A549 (cell line): ENCODE data around the gene IFRD2. TPM values are rescaled to one million over a fixed set of nuclear protein-coding genes. Genes with fewer than 3 reads are reported as not detected.
"Not testable (repeated sequence)": the region's sequence is repeated elsewhere in the genome, so short reads cannot be mapped to it uniquely, and the experiment has no call there.

Experiments used
- ATAC-seq, 2 experiments: fragments of 200-7000 bp in 1 of 2; fragments of >200 bp in 1 of 2; cut with Nextera tagmentation in 1 of 2; cut with Tn5 transposase in 1 of 2; 3 replicates each; pipeline versions ENCODE4 v1.8.0 to v1.9.1; 2018 to 2020; ENCODE audit warnings: mild to moderate bottlenecking in 1 of 2, moderate library complexity in 1 of 2
- CTCF ChIA-PET: fragments of 300-600 bp; sonication (Branson Sonifier 250); formaldehyde crosslinking; extraction: SDS; loops from one replicate; lab custom pipeline; 2021; ENCODE audit warnings: antibody characterized with exemption, inconsistent platforms; lab: Yijun Ruan, JAX
- POLR2A ChIA-PET: fragments of 350-600 bp; formaldehyde crosslinking; extraction: SDS; loops from one replicate; lab custom pipeline; 2021; ENCODE audit warnings: antibody characterized with exemption, inconsistent platforms; lab: Yijun Ruan, JAX
- DNase-seq, 2 experiments: peaks; one replicate each; pipeline versions ENCODE4 v3.0.0 to v3.0.0-alpha.2; 2011 to 2016; ENCODE audit warnings: low read depth in 1 of 2, low spot score in 1 of 2
- FAIRE-seq: peaks from 2 replicates; lab custom pipeline; 2011; peaks lifted over from hg19 to GRCh38; lab: Jason Lieb, UNC
- H3K27ac ChIP-seq, 2 experiments: fragments of >200 bp; sonication (Bioruptor Twin); formaldehyde crosslinking; 3 replicates each; pipeline ENCODE4 v1.5.1; 2016 to 2017
- H3K4me1 ChIP-seq: fragments of >200 bp; sonication (Bioruptor Twin); formaldehyde crosslinking; 3 replicates; pipeline ENCODE4 v1.6.1; 2016
- H3K4me2 ChIP-seq: fragments of >200 bp; sonication (Bioruptor Twin); formaldehyde crosslinking; 3 replicates; pipeline ENCODE4 v1.6.1; 2016
- H3K4me3 ChIP-seq: fragments of >200 bp; sonication (Bioruptor Twin); formaldehyde crosslinking; 3 replicates; pipeline ENCODE4 v1.5.1; 2016
- H3K9me3 ChIP-seq: fragments of >200 bp; sonication (Bioruptor Twin); formaldehyde crosslinking; 3 replicates; pipeline ENCODE4 v1.6.1; 2016
- BCL3 ChIP-seq: fragments of >200 bp; sonication (Bioruptor Twin); formaldehyde crosslinking; IDR thresholded peaks from 3 replicates; pipeline ENCODE4 v1.6.1; 2016
- CBX2 ChIP-seq: fragments of 200-600 bp; sonication (generic); IDR thresholded peaks from 2 replicates; pipeline ENCODE4 v1.6.1; 2016; ENCODE audit warnings: low read depth, mild to moderate bottlenecking, borderline replicate concordance
- CBX8 ChIP-seq: fragments of 200-600 bp; sonication (generic); IDR thresholded peaks from 2 replicates; pipeline ENCODE4 v1.6.1; 2016
- CHD4 ChIP-seq: fragments of 200-600 bp; sonication (generic); IDR thresholded peaks from 2 replicates; pipeline ENCODE4 v1.6.1; 2016; ENCODE audit warnings: antibody characterized with exemption, mild to moderate bottlenecking, borderline replicate concordance
- EHF ChIP-seq: fragments of 250-450 bp; sonication (Bioruptor Pico); IDR thresholded peaks from 2 replicates; pipeline ENCODE4 v1.5.0; 2020; ENCODE audit warnings: mild to moderate bottlenecking
- EP300 ChIP-seq, 2 experiments: fragments of >200 bp; sonication (Bioruptor Twin); formaldehyde crosslinking; IDR thresholded peaks; 2 replicates in 1 of 2; 3 replicates in 1 of 2; pipeline ENCODE4 v1.6.1; 2016 to 2017
- FOSB ChIP-seq: fragments of 250-450 bp; sonication (Bioruptor Pico); IDR thresholded peaks from 2 replicates; pipeline ENCODE4 v1.5.0; 2020; ENCODE audit warnings: mild to moderate bottlenecking, moderate library complexity
- FOSL2 ChIP-seq, 2 experiments: fragments of 450-650 bp in 1 of 2; fragments of >200 bp in 1 of 2; sonication (Bioruptor Twin) in 1 of 2; formaldehyde crosslinking; IDR thresholded peaks; 2 replicates each; pipeline versions ENCODE4 v1.5.0 to v1.6.1; 2016 to 2020; ENCODE audit warnings: mild to moderate bottlenecking in 1 of 2, moderate library complexity in 1 of 2
- FOXS1 ChIP-seq: fragments of 250-450 bp; sonication (Bioruptor Pico); IDR thresholded peaks from 2 replicates; pipeline ENCODE4 v1.5.0; 2020; ENCODE audit warnings: mild to moderate bottlenecking, moderate library complexity
- GATA3 ChIP-seq: IDR thresholded peaks from 2 replicates; pipeline ENCODE4 v1.6.1; 2012; ENCODE audit warnings: borderline replicate concordance
- HDAC2 ChIP-seq: fragments of 200-600 bp; sonication (generic); IDR thresholded peaks from 2 replicates; pipeline ENCODE4 v1.6.1; 2016
- HES2 ChIP-seq: fragments of >200 bp; sonication (Bioruptor Twin); formaldehyde crosslinking; IDR thresholded peaks from 2 replicates; pipeline ENCODE4 v1.6.1; 2016
- HOXB13 ChIP-seq: fragments of 250-450 bp; sonication (Bioruptor Pico); IDR thresholded peaks from 2 replicates; pipeline ENCODE4 v1.5.0; 2020; ENCODE audit warnings: low read depth, mild to moderate bottlenecking, moderate library complexity
- KDM5A ChIP-seq: fragments of 200-600 bp; sonication (generic); IDR thresholded peaks from 2 replicates; pipeline ENCODE4 v1.6.1; 2016; ENCODE audit warnings: antibody characterized with exemption, mild to moderate bottlenecking
- MYC ChIP-seq: IDR thresholded peaks from 2 replicates; pipeline ENCODE4 v1.6.1; 2012; ENCODE audit warnings: mild to moderate bottlenecking, inconsistent platforms, low read length, improper control_type of control experiment, borderline replicate concordance
- NPAS2 ChIP-seq: fragments of 250-450 bp; sonication (Bioruptor Pico); IDR thresholded peaks from 2 replicates; pipeline ENCODE4 v1.8.0; 2022; ENCODE audit warnings: mild to moderate bottlenecking, moderate library complexity, borderline replicate concordance
- NR3C1 ChIP-seq: fragments of >200 bp; sonication (Bioruptor Twin); formaldehyde crosslinking; IDR thresholded peaks from 3 replicates; pipeline ENCODE4 v1.6.1; 2017
- PHF8 ChIP-seq: fragments of 200-600 bp; sonication (generic); IDR thresholded peaks from 2 replicates; pipeline ENCODE4 v1.6.1; 2016; ENCODE audit warnings: low read depth, mild to moderate bottlenecking, antibody characterized with exemption, moderate library complexity, borderline replicate concordance
- POLR2A ChIP-seq: IDR thresholded peaks from 2 replicates; pipeline ENCODE4 v1.6.1; 2012; ENCODE audit warnings: mild to moderate bottlenecking, low read length
- RARB ChIP-seq: fragments of 250-450 bp; sonication (Bioruptor Pico); IDR thresholded peaks from 2 replicates; pipeline ENCODE4 v1.8.0; 2021; ENCODE audit warnings: mild to moderate bottlenecking, moderate library complexity
- RCOR1 ChIP-seq: fragments of 150-350 bp; IDR thresholded peaks from 2 replicates; pipeline ENCODE4 v1.6.1; 2014; ENCODE audit warnings: antibody characterized with exemption, low read length, low read depth
- REST ChIP-seq: fragments of 200-600 bp; sonication (generic); IDR thresholded peaks from 2 replicates; pipeline ENCODE4 v1.6.1; 2016; ENCODE audit warnings: antibody characterized with exemption, mild to moderate bottlenecking, moderate library complexity
- RNF2 ChIP-seq: fragments of 200-600 bp; sonication (generic); IDR thresholded peaks from 2 replicates; pipeline ENCODE4 v1.6.1; 2016; ENCODE audit warnings: low read depth, mild to moderate bottlenecking, antibody characterized with exemption, moderate library complexity, borderline replicate concordance
- TFCP2L1 ChIP-seq: fragments of 250-450 bp; sonication (Bioruptor Pico); IDR thresholded peaks from 2 replicates; pipeline ENCODE4 v1.5.0; 2021; ENCODE audit warnings: mild to moderate bottlenecking
- TP53 ChIP-seq: fragments of 250-450 bp; sonication (Bioruptor Pico); IDR thresholded peaks from 2 replicates; pipeline ENCODE4 v1.5.0; 2021; ENCODE audit warnings: mild to moderate bottlenecking, moderate library complexity
- ZNF302 ChIP-seq: fragments of 250-450 bp; sonication (Bioruptor Pico); IDR thresholded peaks from 2 replicates; pipeline ENCODE4 v1.9.0; 2021; ENCODE audit warnings: inconsistent platforms, mild to moderate bottlenecking, moderate library complexity
- ZSCAN20 ChIP-seq: fragments of 250-450 bp; sonication (Bioruptor Pico); IDR thresholded peaks from 2 replicates; pipeline ENCODE4 v1.8.0; 2022; ENCODE audit warnings: mild to moderate bottlenecking, moderate library complexity
- WGBS: methylation state at CpG from one replicate; pipeline ENCODE4 v1.1.6; 2017; ENCODE audit errors: missing lambda C conversion rate; 5-methylcytosine and 5-hydroxymethylcytosine counted together
- polyA plus RNA-seq, 4 experiments: library from polyadenylated mRNA; depleted of rRNA in 3 of 4; stranded (reverse); fragments of >200 nt; fragmentation: RNase III in 1 of 4; extraction: RNeasy Plus Mini Kit Qiagen cat#74134 plus additional on column Dnase treatment in 1 of 4; gene quantifications; 2 replicates in 3 of 4; 3 replicates in 1 of 4; pipeline ENCODE4 v1.2.3, GENCODE V29; 2011 to 2017

The IFRD2 gene
- polyA plus RNA-seq, 2 of the 4 experiments (the other 2 are of a cell fraction): 42.2 to 79.7 TPM

DNA sequence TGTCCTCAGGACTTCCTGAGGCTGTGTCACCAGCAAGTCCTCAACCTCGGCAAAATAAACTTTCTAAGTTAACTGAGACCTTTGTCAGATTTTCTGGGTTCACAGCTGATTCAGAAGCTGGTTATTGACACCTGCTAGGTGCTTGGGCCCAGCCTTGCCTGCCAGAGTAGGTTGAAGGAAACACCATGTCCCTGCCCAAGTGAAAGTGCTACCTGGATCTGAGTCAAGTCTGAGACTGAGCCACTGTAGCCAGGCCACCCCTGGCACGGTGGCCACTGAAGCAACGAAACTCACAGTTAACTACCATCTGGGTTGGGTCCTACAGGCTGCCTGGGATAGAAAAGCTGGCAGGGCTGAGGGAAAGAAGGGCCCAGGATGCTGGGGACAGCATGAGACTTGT lies 22.1 kb upstream of the IFRD2 start:
- Histone ChIP-seq H3K4me1 (peaks cover 25% of the 10 kb centered on the region), H3K9me3 (no peaks in the 10 kb centered on the region), H3K4me3 (no peak overlapping the region), H3K27ac (no peak overlapping the region), H3K4me2 (no peak overlapping the region)
- ATAC-seq (no peak), DNase-seq (no peak), FAIRE-seq (no peak)
- ChIA-PET POLR2A (interaction anchor here (0.7 kb wide), 1 partner anchor 22 kb away, joined by 3 read pairs; the partner anchor contains the start of gene IFRD2), CTCF (interaction anchor here (0.6 to 2.8 kb wide), 3 partner anchors 10 to 14 kb away, joined by 3 to 17 read pairs (median 8); partner anchors contain the start of genes HYAL3, NAA80 and TUSC2)
- WGBS: 96% methylated on average over 3 of the region's 3 CpGs
- TF ChIP-seq TFCP2L1 (CRISPR knock-in tag) (no peak), EHF (CRISPR knock-in tag) (no peak), TP53 (no peak), RARB (CRISPR knock-in tag) (no peak), FOSB (CRISPR knock-in tag) (no peak), PHF8 (no peak), REST (no peak), HOXB13 (CRISPR knock-in tag) (no peak), HDAC2 (no peak), BCL3 (no peak), FOXS1 (CRISPR knock-in tag) (no peak), GATA3 (no peak)

DNA sequence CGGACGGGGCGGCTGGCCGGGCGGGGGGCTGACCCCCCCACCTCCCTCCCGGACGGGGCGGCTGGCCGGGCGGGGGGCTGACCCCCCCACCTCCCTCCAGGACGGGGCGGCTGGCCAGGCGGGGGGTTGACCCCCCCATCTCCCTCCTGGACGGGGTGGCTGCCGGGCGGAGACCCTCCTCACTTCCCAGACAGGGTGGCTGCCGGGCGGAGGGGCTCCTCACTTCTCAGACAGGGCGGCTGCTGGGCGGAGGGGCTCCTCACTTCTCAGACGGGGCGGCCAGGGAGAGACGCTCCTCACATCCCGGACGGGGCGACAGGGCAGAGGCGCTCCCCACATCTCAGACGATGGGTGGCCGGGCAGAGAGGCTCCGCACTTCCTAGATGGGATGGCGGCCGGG lies 19.8 kb upstream of the IFRD2 start:
- H3K4me1 ChIP-seq: peaks cover 16% of the 10 kb centered on the region
- H3K9me3 ChIP-seq, FAIRE-seq, DNase-seq, CTCF ChIA-PET, H3K27ac ChIP-seq, H3K4me2 ChIP-seq, ATAC-seq, H3K4me3 ChIP-seq, POLR2A ChIA-PET: not testable (repeated sequence)
- WGBS: 93% methylated on average over 5 of the region's 32 CpGs

DNA sequence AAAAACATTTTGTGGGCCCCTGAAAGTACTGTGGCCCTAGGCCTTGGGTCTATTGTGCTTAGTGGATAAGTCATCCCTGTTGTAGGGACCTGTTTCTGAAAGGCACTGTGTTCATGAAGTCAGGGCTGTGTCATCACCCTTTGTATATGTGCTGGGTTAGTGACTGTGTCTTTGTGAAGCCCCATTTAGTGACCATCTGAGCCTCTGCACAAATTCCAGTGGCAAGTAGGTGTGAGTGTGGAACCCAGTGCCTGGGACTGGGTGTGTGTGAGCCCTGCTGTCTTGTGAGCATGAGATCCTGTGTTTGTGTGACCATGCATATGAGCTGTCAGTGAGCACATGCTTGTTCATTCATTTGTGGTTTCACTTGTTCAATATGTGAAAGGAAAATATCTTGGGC lies 12.4 kb upstream of the IFRD2 start:
- POLR2A ChIA-PET: no interaction called here
- Histone ChIP-seq H3K9me3 (no peaks in the 10 kb centered on the region), H3K27ac (no peak overlapping the region), H3K4me2 (no peak overlapping the region), H3K4me1 (peaks cover 20% of the 10 kb centered on the region), H3K4me3 (no peak overlapping the region)
- FAIRE-seq (no peak), DNase-seq (no peak), ATAC-seq (no peak)
- CTCF ChIA-PET: interaction anchor here (0.9 to 2.7 kb wide), 5 partner anchors 11 to 117 kb away, joined by 3 to 14 read pairs (median 4); no protein-coding TSS in a partner anchor
- TF ChIP-seq ZNF302 (CRISPR knock-in tag) (no peak), MYC (no peak), HES2 (no peak), RCOR1 (no peak), RNF2 (no peak), EP300 (IDR thresholded peaks at IDR 0.05) (no peak), TP53 (no peak), NR3C1 (no peak), ZSCAN20 (CRISPR knock-in tag) (no peak), NPAS2 (CRISPR knock-in tag) (no peak), CBX2 (no peak), POLR2A (no peak), FOSL2 (IDR thresholded peaks at IDR 0.05) (no peak), FOSL2 (CRISPR knock-in tag; IDR thresholded peaks at IDR 0.05) (no peak), CHD4 (no peak), GATA3 (no peak), CBX8 (no peak), KDM5A (no peak)
